ENCODE results near the gene PTGES3L. TPM values are rescaled to one million over a fixed set of nuclear protein-coding genes. Genes with fewer than 3 reads are reported as not detected.

Gene PTGES3L
- total and polyA plus RNA-seq, 2 of the 13 experiments (the other 11 are each of a cell fraction or from before 2014, with no cell fraction given): 1.2 to 2.9 TPM

DNA sequence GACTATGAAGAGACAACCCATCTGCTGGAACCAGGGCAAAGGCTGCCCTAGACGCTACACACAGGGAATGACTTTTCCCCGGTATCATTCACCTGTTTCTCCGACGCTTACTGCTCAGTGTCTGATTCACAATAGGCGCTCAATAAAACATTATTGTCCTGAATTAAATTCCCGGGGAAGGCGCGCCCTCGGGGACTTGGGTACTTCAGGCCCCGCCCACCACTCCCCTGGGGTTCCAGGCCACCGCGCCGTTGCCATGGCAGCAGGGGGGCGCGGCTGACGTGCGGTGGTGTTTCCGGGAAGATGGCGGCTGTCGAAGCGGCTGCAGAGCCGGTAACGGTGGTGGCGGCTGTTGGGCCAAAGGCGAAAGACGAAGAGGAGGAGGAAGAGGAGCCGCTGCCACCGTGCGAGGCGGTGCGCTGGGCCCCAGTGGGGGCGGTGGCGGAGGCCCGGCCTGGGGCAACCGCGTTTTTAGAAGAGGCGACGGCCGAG, 440 bp upstream of the PTGES3L start, which contains the start of gene RUNDC1 (continued):
- TF ChIP-seq ZNF10 (CRISPR knock-in tag; IDR thresholded peaks at IDR 0.05; ENCODE audit: borderline replicate concordance, low read depth) (no peak), U2AF1 (optimal IDR thresholded peaks at IDR 0.05; ENCODE audit: low read depth, low read length) (no peak), ATF1 (CRISPR knock-in tag; IDR thresholded peaks at IDR 0.05) (no peak), SP1 (IDR thresholded peaks at IDR 0.05) (no peak), SP1 (CRISPR knock-in tag; IDR thresholded peaks at IDR 0.05) (peak; percentile 75; the same call in 1 of the 2 replicates), MIER3 (CRISPR knock-in tag; IDR thresholded peaks at IDR 0.05; ENCODE audit: borderline replicate concordance) (no peak; the same call in 1 of the 2 replicates), ZNF33A (CRISPR knock-in tag; IDR thresholded peaks at IDR 0.05; ENCODE audit: borderline replicate concordance) (no peak), ZNF670 (CRISPR knock-in tag; IDR thresholded peaks at IDR 0.05; ENCODE audit: borderline replicate concordance) (no peak; the same call in 1 of the 2 replicates), HNF4G (IDR thresholded peaks at IDR 0.05; ENCODE audit: borderline replicate concordance, low read depth, low read length) (no peak), HNF4G (CRISPR knock-in tag; IDR thresholded peaks at IDR 0.05; ENCODE audit: borderline replicate concordance, low read depth) (no peak), ZNF264 (CRISPR knock-in tag; IDR thresholded peaks at IDR 0.05) (no peak), CENPX (CRISPR knock-in tag; IDR thresholded peaks at IDR 0.05) (no peak), ZNF382 (CRISPR knock-in tag; IDR thresholded peaks at IDR 0.05; ENCODE audit: borderline replicate concordance) (no peak), HDAC1 (CRISPR knock-in tag; IDR thresholded peaks at IDR 0.05) (peak; percentile 97), ZNF430 (CRISPR knock-in tag; IDR thresholded peaks at IDR 0.05) (peak; percentile 70; the same call in 1 of the 2 replicates), FOXC1 (CRISPR knock-in tag; IDR thresholded peaks at IDR 0.05; ENCODE audit: borderline replicate concordance) (peak; percentile 32; the same call in 1 of the 2 replicates), MXD4 (CRISPR knock-in tag; IDR thresholded peaks at IDR 0.05) (peak; percentile 85)
- TF ChIP-seq, protein P1, sequence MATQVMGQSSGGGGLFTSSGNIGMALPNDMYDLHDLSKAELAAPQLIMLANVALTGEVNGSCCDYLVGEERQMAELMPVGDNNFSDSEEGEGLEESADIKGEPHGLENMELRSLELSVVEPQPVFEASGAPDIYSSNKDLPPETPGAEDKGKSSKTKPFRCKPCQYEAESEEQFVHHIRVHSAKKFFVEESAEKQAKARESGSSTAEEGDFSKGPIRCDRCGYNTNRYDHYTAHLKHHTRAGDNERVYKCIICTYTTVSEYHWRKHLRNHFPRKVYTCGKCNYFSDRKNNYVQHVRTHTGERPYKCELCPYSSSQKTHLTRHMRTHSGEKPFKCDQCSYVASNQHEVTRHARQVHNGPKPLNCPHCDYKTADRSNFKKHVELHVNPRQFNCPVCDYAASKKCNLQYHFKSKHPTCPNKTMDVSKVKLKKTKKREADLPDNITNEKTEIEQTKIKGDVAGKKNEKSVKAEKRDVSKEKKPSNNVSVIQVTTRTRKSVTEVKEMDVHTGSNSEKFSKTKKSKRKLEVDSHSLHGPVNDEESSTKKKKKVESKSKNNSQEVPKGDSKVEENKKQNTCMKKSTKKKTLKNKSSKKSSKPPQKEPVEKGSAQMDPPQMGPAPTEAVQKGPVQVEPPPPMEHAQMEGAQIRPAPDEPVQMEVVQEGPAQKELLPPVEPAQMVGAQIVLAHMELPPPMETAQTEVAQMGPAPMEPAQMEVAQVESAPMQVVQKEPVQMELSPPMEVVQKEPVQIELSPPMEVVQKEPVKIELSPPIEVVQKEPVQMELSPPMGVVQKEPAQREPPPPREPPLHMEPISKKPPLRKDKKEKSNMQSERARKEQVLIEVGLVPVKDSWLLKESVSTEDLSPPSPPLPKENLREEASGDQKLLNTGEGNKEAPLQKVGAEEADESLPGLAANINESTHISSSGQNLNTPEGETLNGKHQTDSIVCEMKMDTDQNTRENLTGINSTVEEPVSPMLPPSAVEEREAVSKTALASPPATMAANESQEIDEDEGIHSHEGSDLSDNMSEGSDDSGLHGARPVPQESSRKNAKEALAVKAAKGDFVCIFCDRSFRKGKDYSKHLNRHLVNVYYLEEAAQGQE (IDR thresholded peaks at IDR 0.05; ENCODE audit: borderline replicate concordance in 1 of 2, low read depth in 1 of 2, low read length in 2 of 2): no peak
- TF ChIP-seq, protein P2, sequence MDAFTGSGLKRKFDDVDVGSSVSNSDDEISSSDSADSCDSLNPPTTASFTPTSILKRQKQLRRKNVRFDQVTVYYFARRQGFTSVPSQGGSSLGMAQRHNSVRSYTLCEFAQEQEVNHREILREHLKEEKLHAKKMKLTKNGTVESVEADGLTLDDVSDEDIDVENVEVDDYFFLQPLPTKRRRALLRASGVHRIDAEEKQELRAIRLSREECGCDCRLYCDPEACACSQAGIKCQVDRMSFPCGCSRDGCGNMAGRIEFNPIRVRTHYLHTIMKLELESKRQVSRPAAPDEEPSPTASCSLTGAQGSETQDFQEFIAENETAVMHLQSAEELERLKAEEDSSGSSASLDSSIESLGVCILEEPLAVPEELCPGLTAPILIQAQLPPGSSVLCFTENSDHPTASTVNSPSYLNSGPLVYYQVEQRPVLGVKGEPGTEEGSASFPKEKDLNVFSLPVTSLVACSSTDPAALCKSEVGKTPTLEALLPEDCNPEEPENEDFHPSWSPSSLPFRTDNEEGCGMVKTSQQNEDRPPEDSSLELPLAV (CRISPR knock-in tag; conservative IDR thresholded peaks at IDR 0.05; ENCODE audit: low read depth): no peak
- TF ChIP-seq, protein P3, sequence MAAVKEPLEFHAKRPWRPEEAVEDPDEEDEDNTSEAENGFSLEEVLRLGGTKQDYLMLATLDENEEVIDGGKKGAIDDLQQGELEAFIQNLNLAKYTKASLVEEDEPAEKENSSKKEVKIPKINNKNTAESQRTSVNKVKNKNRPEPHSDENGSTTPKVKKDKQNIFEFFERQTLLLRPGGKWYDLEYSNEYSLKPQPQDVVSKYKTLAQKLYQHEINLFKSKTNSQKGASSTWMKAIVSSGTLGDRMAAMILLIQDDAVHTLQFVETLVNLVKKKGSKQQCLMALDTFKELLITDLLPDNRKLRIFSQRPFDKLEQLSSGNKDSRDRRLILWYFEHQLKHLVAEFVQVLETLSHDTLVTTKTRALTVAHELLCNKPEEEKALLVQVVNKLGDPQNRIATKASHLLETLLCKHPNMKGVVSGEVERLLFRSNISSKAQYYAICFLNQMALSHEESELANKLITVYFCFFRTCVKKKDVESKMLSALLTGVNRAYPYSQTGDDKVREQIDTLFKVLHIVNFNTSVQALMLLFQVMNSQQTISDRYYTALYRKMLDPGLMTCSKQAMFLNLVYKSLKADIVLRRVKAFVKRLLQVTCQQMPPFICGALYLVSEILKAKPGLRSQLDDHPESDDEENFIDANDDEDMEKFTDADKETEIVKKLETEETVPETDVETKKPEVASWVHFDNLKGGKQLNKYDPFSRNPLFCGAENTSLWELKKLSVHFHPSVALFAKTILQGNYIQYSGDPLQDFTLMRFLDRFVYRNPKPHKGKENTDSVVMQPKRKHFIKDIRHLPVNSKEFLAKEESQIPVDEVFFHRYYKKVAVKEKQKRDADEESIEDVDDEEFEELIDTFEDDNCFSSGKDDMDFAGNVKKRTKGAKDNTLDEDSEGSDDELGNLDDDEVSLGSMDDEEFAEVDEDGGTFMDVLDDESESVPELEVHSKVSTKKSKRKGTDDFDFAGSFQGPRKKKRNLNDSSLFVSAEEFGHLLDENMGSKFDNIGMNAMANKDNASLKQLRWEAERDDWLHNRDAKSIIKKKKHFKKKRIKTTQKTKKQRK (IDR thresholded peaks at IDR 0.05; ENCODE audit: low read length): no peak
- TF ChIP-seq, protein P4, sequence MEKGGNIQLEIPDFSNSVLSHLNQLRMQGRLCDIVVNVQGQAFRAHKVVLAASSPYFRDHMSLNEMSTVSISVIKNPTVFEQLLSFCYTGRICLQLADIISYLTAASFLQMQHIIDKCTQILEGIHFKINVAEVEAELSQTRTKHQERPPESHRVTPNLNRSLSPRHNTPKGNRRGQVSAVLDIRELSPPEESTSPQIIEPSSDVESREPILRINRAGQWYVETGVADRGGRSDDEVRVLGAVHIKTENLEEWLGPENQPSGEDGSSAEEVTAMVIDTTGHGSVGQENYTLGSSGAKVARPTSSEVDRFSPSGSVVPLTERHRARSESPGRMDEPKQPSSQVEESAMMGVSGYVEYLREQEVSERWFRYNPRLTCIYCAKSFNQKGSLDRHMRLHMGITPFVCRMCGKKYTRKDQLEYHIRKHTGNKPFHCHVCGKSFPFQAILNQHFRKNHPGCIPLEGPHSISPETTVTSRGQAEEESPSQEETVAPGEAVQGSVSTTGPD (CRISPR knock-in tag; IDR thresholded peaks at IDR 0.05): no peak

Measured in HepG2 (cell line).